ENCODE results near the gene TPGS1. TPM values are rescaled to one million over a fixed set of nuclear protein-coding genes. Genes with fewer than 3 reads are reported as not detected.

The TPGS1 gene
- total RNA-seq, 1 donor from 2014 or later: 19.9 TPM

DNA sequence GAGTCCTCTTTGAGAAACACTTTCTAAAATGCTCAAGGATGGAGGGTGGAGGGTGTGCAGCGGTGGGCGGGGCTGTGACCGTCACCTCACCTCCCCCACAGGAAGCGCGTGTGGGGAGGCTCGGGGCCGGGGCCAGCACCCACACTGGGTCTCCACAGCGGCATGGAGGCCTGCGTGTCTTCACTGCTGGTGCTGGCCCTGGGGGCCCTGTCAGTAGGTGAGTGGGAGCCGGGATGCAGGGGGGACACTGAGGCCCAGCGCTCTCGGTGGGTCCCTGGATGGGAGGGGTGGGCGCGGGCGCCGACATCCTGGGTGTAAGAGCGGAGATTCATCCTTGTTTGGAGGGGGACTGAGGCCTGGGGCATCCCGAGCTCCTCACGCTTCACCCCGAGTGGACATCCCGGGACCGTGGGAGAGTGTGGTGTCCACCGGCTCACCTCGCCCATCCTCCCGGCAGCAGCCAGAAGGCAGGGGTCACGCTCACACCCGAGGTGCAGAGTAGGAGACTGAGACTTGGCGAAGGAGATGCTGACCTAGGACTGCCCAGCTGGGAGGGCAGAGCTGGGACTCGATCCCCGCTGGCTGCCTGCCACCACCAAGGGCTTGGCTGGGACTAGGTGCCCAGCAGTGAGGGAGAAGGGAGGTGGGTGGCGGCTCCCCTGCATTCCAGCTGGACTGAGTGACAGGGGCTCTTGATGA, 36.8 kb downstream of the TPGS1 start, which contains the start of gene GZMM:
Gene GZMM (plus strand): TSS at position 144 of the 699 bp plus-strand sequence. CDS start 19 bp downstream, at position 163.
- H3K4me1 ChIP-seq: no peaks in the 10 kb centered on the region
- TF ChIP-seq, protein P1, sequence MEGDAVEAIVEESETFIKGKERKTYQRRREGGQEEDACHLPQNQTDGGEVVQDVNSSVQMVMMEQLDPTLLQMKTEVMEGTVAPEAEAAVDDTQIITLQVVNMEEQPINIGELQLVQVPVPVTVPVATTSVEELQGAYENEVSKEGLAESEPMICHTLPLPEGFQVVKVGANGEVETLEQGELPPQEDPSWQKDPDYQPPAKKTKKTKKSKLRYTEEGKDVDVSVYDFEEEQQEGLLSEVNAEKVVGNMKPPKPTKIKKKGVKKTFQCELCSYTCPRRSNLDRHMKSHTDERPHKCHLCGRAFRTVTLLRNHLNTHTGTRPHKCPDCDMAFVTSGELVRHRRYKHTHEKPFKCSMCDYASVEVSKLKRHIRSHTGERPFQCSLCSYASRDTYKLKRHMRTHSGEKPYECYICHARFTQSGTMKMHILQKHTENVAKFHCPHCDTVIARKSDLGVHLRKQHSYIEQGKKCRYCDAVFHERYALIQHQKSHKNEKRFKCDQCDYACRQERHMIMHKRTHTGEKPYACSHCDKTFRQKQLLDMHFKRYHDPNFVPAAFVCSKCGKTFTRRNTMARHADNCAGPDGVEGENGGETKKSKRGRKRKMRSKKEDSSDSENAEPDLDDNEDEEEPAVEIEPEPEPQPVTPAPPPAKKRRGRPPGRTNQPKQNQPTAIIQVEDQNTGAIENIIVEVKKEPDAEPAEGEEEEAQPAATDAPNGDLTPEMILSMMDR (IDR thresholded peaks at IDR 0.05): no peak
- intact Hi-C loops (cut with DNase I): no loop called here
- ATAC-seq (peak; percentile 61), DNase-seq (no peak)
- no peaks in the 10 kb centered on the region for H3K9me3 ChIP-seq
- H3K4me3 ChIP-seq: no peak within 1 kb of the TSS
- no peaks in the 10 kb centered on the region for H3K27me3 ChIP-seq
- H3K36me3 ChIP-seq: peaks cover 21% of the 10 kb centered on the region
- peak within 1 kb of the TSS; percentile 11 for H3K27ac ChIP-seq

GRCh38 chr19:547117-547516, 39.8 kb downstream of the TPGS1 start:
- ATAC-seq (no peak), DNase-seq (no peak)
- H3K4me3 ChIP-seq: no peak overlapping the region
- H3K27me3 ChIP-seq: no peaks in the 10 kb centered on the region
- TF ChIP-seq, protein P1 (IDR thresholded peaks at IDR 0.05): no peak
- intact Hi-C loops (cut with DNase I): no loop called here
- H3K27ac ChIP-seq: no peak overlapping the region
- peaks cover 5% of the 10 kb centered on the region for H3K36me3 ChIP-seq
- no peaks in the 10 kb centered on the region for H3K4me1 ChIP-seq
- H3K9me3 ChIP-seq: no peaks in the 10 kb centered on the region

GRCh38 chr19:547836-548720, 40.8 kb downstream of the TPGS1 start:
- H3K4me1 ChIP-seq: no peaks in the 10 kb centered on the region
- H3K27ac ChIP-seq: no peak overlapping the region
- ATAC-seq: no peak
- no peak for DNase-seq
- no peak overlapping the region for H3K4me3 ChIP-seq
- no peaks in the 10 kb centered on the region for H3K9me3 ChIP-seq
- intact Hi-C loops (cut with DNase I): no loop called here
- H3K36me3 ChIP-seq: no peaks in the 10 kb centered on the region
- H3K27me3 ChIP-seq: no peaks in the 10 kb centered on the region
- TF ChIP-seq, protein P1 (IDR thresholded peaks at IDR 0.05): no peak

DNA sequence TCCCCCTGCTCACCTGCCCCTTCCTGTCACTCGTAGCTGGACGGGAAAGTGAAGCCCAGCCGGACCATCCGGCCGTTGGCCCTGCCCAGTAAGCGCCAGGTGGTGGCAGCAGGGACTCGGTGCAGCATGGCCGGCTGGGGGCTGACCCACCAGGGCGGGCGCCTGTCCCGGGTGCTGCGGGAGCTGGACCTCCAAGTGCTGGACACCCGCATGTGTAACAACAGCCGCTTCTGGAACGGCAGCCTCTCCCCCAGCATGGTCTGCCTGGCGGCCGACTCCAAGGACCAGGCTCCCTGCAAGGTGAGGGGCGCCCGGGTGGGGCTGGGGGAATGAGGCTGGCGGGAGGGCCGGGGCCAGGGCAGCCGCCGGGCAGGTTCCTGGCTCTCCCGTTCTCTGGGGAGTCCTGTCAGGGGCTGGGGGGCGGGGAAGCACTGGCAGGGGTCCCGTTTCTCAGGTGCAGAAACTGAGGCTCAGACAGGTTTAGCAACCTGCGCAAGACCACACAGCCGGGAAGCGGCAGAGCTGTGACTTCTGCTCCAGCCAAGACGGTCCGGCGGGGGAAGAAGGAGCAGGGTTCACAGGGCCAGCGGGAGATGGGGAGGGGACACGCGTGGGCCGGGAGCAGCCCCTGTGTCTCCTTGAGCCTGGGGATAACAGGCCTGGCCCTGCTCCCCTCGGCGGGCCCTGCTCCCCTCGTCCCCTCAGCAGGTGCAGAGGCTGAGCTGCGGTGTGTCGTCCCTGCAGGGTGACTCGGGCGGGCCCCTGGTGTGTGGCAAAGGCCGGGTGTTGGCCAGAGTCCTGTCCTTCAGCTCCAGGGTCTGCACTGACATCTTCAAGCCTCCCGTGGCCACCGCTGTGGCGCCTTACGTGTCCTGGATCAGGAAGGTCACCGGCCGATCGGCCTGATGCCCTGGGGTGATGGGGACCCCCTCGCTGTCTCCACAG, 41.9 kb downstream of the TPGS1 start:
- ATAC-seq (no peak), DNase-seq (no peak)
- intact Hi-C loops (cut with DNase I): no loop called here
- Histone ChIP-seq H3K36me3 (no peaks in the 10 kb centered on the region), H3K9me3 (no peaks in the 10 kb centered on the region), H3K27me3 (no peaks in the 10 kb centered on the region), H3K27ac (no peak overlapping the region), H3K4me1 (no peaks in the 10 kb centered on the region), H3K4me3 (no peak overlapping the region)
- TF ChIP-seq, protein P1 (IDR thresholded peaks at IDR 0.05): no peak

GRCh38 chr19:554817-555216, 47.5 kb downstream of the TPGS1 start:
- H3K9me3 ChIP-seq: no peaks in the 10 kb centered on the region
- ATAC-seq (no peak), DNase-seq (no peak)
- no peaks in the 10 kb centered on the region for H3K36me3 ChIP-seq
- no peak overlapping the region for H3K27ac ChIP-seq
- H3K4me3 ChIP-seq: no peak overlapping the region
- TF ChIP-seq, protein P1 (IDR thresholded peaks at IDR 0.05): no peak
- no peaks in the 10 kb centered on the region for H3K27me3 ChIP-seq
- peaks cover 10% of the 10 kb centered on the region for H3K4me1 ChIP-seq
- intact Hi-C loops (cut with DNase I): no loop called here
